ENCODE results near the gene COQ9. TPM values are rescaled to one million over a fixed set of nuclear protein-coding genes. Genes with fewer than 3 reads are reported as not detected.
"Not testable (repeated sequence)": the region's sequence is repeated elsewhere in the genome, so short reads cannot be mapped to it uniquely, and the experiment has no call there.

The COQ9 gene, protein sequence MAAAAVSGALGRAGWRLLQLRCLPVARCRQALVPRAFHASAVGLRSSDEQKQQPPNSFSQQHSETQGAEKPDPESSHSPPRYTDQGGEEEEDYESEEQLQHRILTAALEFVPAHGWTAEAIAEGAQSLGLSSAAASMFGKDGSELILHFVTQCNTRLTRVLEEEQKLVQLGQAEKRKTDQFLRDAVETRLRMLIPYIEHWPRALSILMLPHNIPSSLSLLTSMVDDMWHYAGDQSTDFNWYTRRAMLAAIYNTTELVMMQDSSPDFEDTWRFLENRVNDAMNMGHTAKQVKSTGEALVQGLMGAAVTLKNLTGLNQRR
- polyA plus RNA-seq (2014; cell fraction: cytosol; rRNA removed) = 96.0 and 101 TPM in 2 replicates
- 203 and 222 TPM in 2 replicates for polyA plus RNA-seq (2014; cell fraction: nucleus; rRNA removed)

DNA sequence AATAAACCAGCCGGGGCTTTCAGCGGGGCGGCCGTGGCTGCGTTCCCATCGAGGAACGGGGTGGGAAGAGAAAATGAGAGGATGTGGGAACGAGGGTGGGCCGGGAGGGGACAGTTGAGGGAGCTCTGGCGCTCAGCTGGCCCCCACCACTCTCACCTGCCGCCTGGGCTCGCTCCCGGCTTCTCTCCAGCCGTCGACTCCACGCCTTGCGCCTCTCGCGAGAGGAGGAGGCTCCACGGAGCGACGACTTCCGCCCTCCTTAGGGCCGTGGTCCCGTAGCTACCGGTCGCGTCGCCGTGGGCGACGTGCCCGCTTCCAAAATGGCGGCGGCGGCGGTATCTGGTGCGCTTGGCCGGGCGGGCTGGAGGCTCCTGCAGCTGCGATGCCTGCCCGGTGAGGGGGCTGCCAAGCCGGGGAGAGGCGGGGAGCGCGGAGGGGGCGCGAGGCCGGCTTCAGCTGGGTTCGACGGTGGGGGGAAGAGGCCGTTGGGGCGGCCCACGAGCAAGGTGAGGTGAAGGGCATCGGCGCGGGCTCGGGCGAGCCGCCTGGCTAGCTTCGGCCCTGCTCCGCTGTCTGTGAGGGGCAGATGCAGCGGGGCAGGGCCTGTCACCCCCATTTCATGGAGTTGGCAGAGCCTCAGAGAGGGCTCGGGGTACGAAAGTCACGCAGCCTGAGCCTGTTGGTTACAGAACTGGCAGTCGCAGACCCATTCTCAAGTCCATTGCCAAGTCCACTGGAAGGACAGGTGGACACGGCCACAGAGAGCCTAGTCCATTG lies at the start of gene COQ9, which contains the start of gene CIAPIN1:
Gene COQ9 (plus strand): TSS at position 294 of the 777 bp plus-strand sequence. CDS start 27 bp downstream, at position 321.
Gene CIAPIN1 (minus strand): TSS at position 200 of the 777 bp plus-strand sequence. CDS start 6,457 bp downstream, outside the sequence.
- DNase-seq (ENCODE audit: low spot score) = peak; percentile 94

DNA sequence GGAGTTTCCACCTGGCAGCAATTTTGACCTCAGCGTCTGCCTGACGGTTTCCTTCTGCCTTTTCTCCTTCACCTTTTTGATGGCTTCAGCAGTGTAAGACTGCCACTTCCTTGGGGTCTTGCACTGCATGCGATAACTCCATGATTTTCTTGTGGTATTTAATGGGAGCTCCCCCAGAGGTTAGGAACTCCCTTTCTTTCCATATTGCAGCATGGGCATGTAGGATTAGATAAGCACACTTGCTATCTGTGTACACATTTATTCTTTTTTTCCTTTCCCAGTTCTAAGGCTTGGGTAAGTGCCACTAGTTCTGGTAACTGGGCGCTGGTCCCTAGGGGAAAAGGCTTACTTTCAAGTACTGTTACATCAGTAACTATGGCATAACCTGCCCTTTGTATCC lies 49.8 kb upstream of the COQ9 start:
- DNase-seq (ENCODE audit: low spot score) = not testable (repeated sequence)

DNA sequence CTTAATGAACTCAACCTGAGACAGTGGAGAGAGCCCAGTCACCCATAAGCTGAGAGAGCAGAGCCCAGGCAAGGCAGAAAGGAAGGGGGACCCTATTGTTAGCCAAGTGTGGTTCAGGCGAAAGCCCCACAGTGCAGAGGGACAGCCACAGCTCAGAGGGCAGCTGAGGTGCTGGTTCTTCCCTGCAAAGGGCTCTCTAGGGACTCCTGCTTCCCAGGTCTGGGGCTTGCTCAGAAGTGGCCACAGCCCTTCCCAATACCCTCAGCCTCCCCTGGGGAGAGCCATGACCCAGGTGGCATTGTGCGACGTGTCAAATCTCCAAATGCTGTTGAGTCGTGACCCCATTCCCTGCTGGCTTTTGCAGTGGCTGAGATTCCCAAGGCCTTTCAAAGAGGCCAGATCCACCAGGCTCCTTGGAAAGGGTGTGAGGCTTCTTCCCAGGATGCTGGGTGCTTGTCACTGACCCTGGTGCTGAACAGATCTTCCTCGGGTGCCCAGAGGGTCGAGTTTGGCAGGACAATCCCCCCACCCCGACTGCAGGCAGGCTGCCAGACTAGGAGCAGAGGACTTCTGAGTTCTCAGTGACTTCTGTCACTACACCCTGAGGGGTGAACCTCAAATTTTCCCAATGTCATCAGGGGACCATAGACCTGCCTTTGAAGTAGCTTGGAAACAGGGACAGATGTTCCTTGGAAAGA lies 45.2 kb upstream of the COQ9 start:
- no peak for DNase-seq (ENCODE audit: low spot score)

DNA sequence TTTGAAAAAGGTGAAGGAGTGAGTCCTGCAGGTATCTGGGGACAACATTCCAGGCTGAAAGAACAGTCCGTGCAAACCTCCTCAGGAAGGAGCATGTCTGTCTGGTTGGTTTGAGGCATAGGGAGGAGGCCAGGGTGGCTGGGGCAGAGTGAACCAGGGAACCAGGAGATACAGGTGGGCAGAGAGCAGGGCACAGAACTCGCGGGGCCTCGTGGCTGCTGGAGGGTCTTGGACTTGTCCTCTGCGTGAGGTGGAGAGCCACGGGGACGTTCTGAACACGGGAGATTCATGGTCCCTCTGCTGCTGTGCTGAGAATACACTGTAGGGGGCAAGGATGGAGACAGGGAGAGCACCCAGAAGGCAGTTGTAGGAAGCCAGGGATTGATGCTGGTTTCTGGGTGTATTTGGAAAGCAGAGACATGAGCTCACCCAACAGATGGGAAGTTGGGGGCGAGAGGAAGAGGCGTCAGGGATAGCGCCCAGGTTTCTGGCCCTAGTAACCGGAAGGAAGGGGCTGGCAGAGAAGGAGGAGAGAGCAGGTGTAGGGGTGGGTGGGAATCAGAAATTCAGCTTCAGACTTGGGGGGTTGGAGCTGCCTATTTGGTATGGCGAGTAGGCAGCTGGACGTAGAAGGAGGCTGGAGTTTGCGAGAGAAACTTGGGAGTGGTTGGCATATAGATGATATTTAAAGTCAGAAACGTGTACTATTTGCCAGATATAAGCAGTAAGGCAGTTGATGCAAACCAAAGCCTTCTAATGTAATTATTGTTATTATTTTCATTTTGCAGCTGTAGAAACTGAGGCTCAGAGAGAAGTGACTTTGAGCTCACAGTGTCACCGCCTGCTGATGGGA lies 43.1 kb upstream of the COQ9 start, which contains the start of gene CCL17:
Gene CCL17 (plus strand): TSS at position 803 of the 853 bp plus-strand sequence. CDS start 9,166 bp downstream, outside the sequence.
- DNase-seq (ENCODE audit: low spot score) = no peak

DNA sequence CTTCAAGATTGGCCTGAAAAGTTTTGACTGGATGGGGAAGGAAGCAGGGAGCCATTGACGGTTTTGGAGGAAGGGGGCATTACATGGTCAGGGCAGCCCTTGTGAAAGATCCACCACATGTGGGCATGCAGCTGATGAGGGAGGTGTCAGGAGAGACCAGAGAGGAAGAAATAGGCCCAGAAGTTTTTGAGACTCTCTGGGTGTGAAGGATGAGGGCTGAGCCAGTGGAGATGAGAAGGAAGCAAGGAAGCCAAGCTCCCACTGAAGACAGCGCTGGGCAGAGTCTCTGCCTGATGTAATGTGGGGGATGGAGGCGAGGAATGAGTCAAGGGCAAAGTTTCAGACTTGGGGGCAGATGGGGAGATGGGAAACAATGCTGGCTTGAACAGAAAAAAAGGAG lies 42.2 kb upstream of the COQ9 start:
- no peak for DNase-seq (ENCODE audit: low spot score)

DNA sequence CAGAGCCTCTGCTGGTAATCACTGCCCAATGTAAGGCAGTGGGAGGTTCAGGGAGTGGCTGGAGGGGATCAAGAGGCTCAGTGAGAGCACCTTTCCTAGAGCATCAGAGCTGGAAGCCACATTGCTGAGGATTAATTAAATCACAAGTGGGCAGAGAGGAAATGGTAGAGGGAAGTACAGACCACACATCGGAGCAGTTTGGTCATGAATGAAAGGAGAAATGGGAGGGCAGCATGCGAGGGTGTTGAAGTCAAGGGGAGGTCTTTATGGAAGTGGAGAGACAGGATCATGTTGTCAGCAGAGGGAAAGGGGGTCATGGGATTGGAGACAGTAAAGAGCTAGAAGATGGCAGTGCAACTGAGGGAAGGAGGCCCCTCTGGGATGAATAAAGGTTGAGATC lies 40.4 kb upstream of the COQ9 start:
- DNase-seq (ENCODE audit: low spot score) = no peak

DNA sequence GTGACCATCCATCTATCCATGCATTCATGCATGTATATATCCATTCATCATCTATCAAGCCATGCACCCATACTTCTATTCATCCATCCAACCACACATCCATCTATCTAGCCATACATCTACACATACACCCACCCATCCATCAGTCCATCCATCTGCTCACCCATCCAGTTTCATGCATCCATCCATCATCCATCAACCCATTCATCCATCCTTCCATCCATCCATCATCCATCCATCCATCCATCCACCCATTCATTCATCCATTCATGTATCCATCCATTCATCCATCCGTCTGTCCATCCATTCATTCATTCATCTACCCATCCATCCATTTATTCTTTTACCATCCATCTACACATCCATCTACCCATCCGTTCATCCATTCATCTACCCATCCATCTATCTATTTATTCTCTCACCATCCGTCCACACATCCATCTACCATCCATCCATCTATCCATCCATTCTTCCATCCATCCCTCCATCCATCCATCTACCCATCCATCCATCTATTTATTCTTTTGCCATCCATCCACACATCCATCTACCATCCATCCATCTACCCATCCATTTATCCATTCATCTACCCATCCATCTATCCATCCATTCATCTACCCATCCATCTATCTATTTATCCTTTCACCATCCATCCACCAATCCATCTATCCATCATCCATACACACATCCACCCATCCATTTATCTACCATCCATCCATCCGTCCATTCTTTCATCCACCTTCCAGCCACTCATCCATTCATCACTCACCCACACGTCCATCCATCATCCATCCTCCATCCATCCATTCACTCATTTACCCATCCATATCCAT lies 39.5 kb upstream of the COQ9 start:
- no peak for DNase-seq (ENCODE audit: low spot score)

DNA sequence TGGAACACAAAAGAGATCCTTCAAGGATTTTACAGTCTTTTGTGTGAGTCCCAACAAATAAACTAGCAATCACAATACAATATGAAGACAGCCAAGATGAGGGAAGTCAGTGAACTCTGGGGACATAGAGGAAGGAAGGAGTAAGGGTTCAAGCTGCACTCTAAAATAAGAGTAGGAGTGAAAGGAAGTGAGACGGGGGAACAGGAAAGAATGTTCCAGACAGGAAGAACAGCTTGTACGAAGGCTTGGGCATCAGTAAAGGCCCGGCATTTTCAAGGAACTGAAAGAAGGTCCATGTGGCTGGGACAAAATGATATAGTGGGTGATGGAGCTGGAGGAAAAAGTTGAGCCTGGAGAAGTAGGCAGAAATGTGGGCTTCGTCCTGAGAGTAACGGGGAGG lies 38.2 kb upstream of the COQ9 start:
- no peak for DNase-seq (ENCODE audit: low spot score)

DNA sequence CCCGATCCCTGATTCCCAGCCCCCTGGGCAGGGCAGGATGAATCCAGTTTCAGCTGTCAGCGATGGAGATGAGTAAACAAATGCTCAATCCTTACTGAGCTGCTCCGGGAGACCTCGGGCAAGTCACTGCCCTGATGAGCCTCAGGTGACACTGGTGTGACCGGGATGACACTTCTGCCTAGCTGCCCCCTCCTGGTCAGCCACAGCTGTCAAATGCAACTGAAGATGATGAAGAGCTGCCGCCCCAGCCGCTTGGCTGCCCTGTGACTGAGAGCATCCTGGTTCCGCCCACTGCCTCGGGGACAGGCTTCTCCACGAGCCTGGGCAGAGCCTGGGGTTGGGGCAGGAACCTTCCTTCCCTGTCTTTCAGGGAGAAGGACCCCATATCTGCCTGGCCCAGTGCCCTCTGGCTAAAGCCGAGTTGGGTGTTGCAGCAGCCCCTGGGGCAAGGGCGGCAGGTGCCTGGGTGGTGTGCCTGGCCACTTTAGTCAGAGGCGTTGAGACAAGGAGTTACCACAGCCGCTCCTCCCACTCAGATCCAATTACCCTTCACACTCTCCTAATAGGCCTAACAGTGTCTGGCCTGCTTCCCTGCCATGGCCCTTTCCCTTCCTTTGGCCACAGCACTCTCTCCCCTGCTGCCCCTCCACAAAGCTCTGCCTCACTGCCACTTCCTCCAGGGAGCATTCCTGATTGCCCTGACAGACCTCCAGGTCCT lies 37.2 kb upstream of the COQ9 start:
- peak; percentile 51 for DNase-seq (ENCODE audit: low spot score)

DNA sequence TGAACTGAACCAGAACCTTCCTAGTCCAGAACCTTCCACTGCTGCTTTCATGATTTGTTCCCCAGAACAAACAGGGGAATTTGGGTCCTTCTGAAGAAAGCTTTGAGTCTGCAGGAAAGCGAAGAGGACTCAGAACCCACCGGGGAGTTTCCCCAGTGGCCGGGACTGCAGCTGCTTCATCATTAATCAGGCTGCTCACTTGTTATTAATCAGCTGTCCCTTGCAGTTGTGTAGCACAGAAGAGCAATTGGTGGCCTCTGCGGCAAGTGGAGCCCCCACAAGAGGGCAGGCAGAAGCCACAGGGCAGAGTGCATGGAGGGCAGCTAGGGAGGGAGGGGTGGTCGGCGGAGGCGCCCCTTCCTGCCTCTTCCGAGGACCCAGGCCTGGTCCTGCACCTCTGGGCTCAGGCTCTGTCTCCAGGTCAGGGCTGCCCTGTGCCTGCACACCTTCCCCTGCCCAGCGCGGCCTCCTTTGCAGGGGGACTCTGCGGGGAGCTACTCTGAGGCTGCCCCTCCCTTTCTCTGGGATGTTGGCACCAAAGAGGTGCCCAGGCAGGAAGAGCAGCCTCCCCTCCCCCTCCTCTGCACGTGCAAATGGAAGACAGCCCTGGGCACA lies 35.8 kb upstream of the COQ9 start:
- DNase-seq (ENCODE audit: low spot score) = no peak

DNA sequence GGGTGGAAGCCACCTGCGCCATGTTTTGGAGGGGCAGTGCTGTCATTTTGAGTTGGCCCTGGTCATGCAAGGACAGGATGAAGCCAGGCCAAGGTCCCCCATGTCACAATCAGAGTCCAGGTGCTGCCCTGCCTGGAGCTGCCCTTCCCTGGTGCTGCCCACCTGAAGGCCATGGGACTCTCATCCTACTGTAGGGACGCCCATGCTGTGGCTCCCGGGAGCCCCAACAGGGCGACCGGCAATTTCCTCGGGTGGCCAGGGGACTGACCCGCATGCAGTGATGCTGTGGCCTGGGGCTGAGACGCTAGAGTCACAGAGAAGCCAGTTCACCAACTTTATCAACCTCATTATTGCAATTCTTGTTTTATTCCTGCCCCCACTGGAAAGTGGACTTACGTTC lies 34.7 kb upstream of the COQ9 start:
- no peak for DNase-seq (ENCODE audit: low spot score)

DNA sequence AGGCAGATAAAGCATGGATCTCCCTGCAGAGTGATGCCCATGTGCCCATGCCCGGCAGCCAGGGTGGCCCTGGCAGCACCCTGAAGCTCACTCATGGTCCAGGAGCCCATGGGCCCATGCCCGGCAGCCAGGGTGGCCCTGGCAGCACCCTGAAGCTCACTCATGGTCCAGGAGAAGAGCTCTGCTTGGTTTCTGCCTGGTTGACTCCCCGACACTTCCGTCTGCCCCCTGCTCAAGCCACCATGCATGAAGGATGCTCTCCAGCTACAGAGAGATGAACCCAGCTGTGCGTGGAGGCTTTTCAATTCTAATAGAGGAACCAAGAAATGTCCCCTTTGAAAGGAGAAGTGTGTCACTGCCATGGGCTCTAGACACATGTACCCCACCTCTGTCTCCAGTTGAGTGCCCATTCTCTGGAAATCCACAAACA lies 34.0 kb upstream of the COQ9 start:
- no peak for DNase-seq (ENCODE audit: low spot score)

DNA sequence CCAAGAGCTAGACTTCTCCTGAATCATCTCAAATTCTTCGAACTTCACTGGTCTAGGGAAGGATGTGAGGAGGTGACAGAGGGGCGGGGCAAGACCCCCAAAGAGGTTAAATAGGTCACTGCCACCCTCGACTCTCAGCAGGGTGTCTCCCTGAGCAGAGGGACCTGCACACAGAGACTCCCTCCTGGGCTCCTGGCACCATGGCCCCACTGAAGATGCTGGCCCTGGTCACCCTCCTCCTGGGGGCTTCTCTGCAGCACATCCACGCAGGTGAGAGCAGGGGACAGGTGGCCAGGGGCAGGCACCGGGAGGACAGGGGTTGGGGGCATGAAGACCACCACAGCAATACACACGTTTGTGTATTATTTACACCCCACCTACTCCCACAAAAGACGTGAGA lies 33.5 kb upstream of the COQ9 start:
- DNase-seq (ENCODE audit: low spot score) = no peak

DNA sequence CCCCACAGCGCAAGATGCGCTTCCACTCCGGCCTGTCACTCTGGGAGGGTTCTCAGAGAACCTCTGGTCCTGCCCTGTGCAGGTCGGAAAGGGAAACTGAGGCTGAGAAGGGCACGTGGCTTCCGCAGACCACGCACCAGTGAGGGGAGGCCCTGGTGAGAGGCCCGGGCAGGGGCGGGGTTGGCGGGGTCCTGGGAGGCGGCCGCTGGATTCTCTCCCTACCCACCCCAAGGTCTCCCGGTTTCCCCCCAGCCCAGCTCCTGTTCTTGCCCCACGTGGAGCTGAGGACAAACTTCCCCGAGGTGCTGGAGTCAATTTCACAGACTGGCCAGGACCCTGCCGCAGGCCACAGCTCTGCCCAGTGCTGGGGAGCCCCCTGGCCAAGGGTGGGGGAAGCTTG lies 31.2 kb upstream of the COQ9 start:
- no peak for DNase-seq (ENCODE audit: low spot score)

DNA sequence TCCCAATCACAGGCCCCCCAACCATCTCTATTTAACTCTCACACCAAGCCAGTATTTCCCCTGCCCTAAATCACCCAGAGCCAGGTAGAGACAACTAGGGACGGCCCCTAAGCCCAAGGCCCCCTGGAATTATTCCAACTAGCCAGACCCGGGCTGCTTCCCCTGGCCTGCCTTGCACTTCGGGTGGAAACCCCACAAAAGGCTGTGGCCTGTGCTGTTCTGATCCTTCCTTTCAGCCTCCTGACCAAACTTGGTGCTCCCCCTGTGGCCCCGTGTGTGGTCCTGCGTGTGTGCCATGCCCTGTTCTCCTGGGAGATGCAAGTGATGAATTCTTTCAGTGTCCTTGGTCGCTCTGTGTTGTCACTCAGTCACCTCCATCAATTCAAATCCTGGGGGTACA lies 27.8 kb upstream of the COQ9 start:
- no peak for DNase-seq (ENCODE audit: low spot score)

DNA sequence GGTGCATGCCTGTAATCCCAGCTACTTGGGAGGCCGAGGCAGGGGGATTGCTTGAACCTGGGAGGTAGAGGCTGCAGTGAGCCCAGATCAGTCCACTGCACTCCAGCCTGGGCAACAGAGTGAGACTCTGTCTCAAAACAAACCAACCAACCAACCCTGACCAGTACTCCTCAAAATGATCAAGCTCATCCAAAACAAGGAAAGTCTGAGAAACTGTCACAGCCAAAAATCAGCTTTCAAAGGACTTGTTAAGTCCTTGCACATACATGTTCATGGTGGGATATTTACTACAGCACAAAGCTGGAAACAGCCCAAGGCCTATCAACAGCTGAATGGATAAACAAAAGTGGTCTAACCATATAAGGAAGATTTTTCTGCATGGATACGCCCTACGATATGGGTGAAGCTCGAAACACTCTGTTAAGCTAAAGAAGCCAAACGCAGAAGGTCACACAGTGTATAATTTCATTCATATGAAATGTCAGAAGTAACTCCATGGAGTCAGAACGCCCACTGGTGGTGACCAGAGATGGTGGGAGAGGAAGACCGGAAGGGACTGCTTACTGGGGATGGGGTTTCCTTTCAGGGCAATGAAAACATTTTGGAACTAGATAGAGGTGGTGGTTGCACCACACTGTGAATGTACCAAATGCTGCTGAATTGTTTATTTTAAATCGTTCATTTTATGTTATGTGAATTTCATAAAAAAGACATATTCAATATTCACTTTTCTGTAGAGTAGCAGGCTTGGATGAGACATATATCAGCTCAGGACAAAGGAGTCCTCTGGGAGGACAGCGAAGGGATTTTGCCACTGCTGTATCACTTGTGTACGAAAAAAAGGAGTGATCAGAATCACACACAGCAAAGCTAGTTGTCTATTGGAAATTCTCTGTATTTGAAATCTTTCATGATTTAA lies 25.0 kb upstream of the COQ9 start:
- DNase-seq (ENCODE audit: low spot score) = peak; percentile 83

DNA sequence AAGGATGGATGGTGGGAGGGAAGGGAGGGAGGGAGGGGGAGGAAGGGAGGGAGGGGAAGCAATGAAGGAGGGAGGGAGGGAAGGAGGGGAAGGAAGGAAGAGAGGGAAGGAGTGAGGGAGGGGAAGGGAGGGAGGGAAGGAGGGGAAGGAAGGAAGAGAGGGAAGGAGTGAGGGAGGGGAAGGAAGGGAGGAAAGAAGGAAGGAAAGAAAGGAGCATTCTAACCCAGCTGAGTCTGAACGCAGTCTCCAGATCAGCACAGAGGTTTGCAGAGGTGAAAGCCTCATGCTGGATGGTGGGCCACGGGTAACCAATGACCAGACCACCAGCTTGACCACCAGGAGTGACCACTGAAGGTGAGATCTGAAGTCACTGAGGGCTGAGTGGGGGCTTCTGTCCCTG lies 24.1 kb upstream of the COQ9 start:
- no peak for DNase-seq (ENCODE audit: low spot score)

DNA sequence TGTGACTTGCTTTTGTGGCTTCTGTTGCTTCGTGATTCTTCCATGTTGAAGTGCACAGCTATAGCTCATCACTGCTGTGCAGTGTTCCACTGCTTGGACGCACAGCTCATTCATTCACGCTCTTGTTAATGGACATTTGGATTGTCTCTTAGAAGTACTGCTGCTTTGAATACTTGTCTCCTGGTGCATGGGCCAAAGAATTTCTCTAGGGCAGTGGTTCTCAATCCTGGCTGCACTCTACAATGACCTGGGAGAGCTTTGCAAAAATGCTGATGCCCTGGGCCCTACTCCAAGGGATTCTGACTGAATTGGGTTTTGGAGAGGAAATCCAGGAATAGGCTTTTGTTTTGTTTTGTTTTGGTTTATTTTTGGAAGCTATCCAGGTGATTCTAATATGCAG lies 22.7 kb upstream of the COQ9 start:
- no peak for DNase-seq (ENCODE audit: low spot score)

Data from SK-N-DZ (cell line).